K562 (cell line): Measurements from ENCODE around the gene C18orf63. TPM values are rescaled to one million over a fixed set of nuclear protein-coding genes. Genes with fewer than 3 reads are reported as not detected.

ENCODE experiments used
- ATAC-seq: fragments of 200-7000 bp; cut with Tn5 transposase; 3 replicates; pipeline ENCODE4 v1.9.1; 2020; ENCODE audit warnings: moderate library complexity
- BruUV-seq: library from RNA; stranded (reverse); fragments of 400-500 nt; replicated peaks from 2 replicates; lab custom pipeline; 2021; lab: Mats Ljungman, UMichigan
- CTCF ChIA-PET: fragments of 300-600 bp; formaldehyde crosslinking; extraction: SDS; loops from one replicate; lab custom pipeline; 2021; ENCODE audit warnings: low intra/inter-chr PET ratio; lab: Yijun Ruan, JAX
- POLR2A ChIA-PET: fragments of 300-600, 350-650 bp; sonication (Branson Sonifier 250); formaldehyde crosslinking; extraction: SDS; loops from one replicate; lab custom pipeline; 2021; ENCODE audit warnings: antibody characterized with exemption, inconsistent platforms; lab: Yijun Ruan, JAX
- DNase-seq, 4 experiments: peaks; one replicate each; pipeline versions ENCODE4 v3.0.0 to v3.0.0-alpha.2; 2011 to 2018; ENCODE audit warnings: low spot score in 3 of 4, mixed read lengths in 3 of 4; ENCODE audit errors: extremely low read depth in 1 of 4
- FAIRE-seq: peaks from 2 replicates; lab custom pipeline; 2011; peaks lifted over from hg19 to GRCh38; lab: Jason Lieb, UNC
- H2AFZ ChIP-seq: 2 replicates; pipeline ENCODE4 v1.6.0; 2011; ENCODE audit warnings: low read depth, low read length, control low read depth, inconsistent platforms
- H3K27ac ChIP-seq: fragments of 200-600 bp; 3 replicates; pipeline ENCODE4 v1.8.0; 2011; ENCODE audit warnings: low read depth, mild to moderate bottlenecking, control low read depth, inconsistent platforms, low read length, moderate library complexity, mixed read lengths; ENCODE audit errors: extremely low read depth
- H3K27me3 ChIP-seq, 2 experiments: fragments of 300-600 bp in 1 of 2; 2 replicates in 1 of 2; 3 replicates in 1 of 2; pipeline versions ENCODE4 v1.6.0 to v1.8.0; 2011; ENCODE audit warnings: inconsistent platforms in 2 of 2, low read length in 2 of 2, mild to moderate bottlenecking in 1 of 2, mixed read lengths in 1 of 2, moderate library complexity in 1 of 2; ENCODE audit not compliant: control insufficient read depth in 2 of 2, insufficient read depth in 2 of 2
- H3K36me3 ChIP-seq: fragments of 300-600 bp; 3 replicates; pipeline ENCODE4 v1.8.0; 2011; ENCODE audit warnings: mild to moderate bottlenecking, low read length, inconsistent platforms; ENCODE audit not compliant: control insufficient read depth, insufficient read depth
- H3K4me1 ChIP-seq, 2 experiments: fragments of 200-600 bp in 1 of 2; replicated peaks in 1 of 2; 2 replicates in 1 of 2; 3 replicates in 1 of 2; pipeline versions ENCODE4 v1.5.1 to v1.8.0; 2011; ENCODE audit warnings: inconsistent platforms in 2 of 2, low read length in 2 of 2, mild to moderate bottlenecking in 1 of 2, mixed read lengths in 1 of 2, moderate library complexity in 1 of 2; ENCODE audit not compliant: control insufficient read depth in 2 of 2, insufficient read depth in 2 of 2
- H3K4me2 ChIP-seq: 2 replicates; pipeline ENCODE4 v1.6.1; 2011; ENCODE audit warnings: low read length, control low read depth, inconsistent platforms, mixed read lengths; ENCODE audit not compliant: insufficient read depth
- H3K4me3 ChIP-seq: fragments of 200-600 bp; sonication (generic), shearing (Covaris generic); 2 replicates; pipeline ENCODE4 v1.5.1; 2016; ENCODE audit warnings: control low read depth, inconsistent platforms
- H3K79me2 ChIP-seq: fragments of 200-600 bp; 3 replicates; pipeline ENCODE4 v1.8.0; 2011; ENCODE audit warnings: low read length, inconsistent platforms; ENCODE audit not compliant: control insufficient read depth, insufficient read depth
- H3K9ac ChIP-seq, 2 experiments: 2 replicates each; pipeline versions ENCODE4 v1.6.0 to v1.6.1; 2011; ENCODE audit warnings: low read depth in 2 of 2, low read length in 2 of 2, control low read depth in 1 of 2, inconsistent platforms in 1 of 2, mild to moderate bottlenecking in 1 of 2, mixed read lengths in 1 of 2; ENCODE audit not compliant: insufficient read depth in 1 of 2
- H3K9me1 ChIP-seq: one replicate; pipeline ENCODE4 v1.6.0; 2011; ENCODE audit warnings: inconsistent platforms, mild to moderate bottlenecking, low read length, moderate library complexity; ENCODE audit not compliant: control insufficient read depth, insufficient read depth
- H3K9me3 ChIP-seq: replicated peaks from 2 replicates; pipeline ENCODE4 v1.5.1; 2011; ENCODE audit warnings: low read depth, low read length, inconsistent platforms; ENCODE audit not compliant: control insufficient read depth, insufficient read depth
- H4K20me1 ChIP-seq: replicated peaks from 2 replicates; pipeline ENCODE4 v1.6.1; 2011; ENCODE audit warnings: low read length, inconsistent platforms, mixed read lengths; ENCODE audit not compliant: control insufficient read depth, insufficient read depth
- ATF3 ChIP-seq, 2 experiments: fragments of 450-650 bp in 1 of 2; sonication (generic) in 1 of 2; formaldehyde crosslinking in 1 of 2; IDR thresholded peaks in 1 of 2; conservative IDR thresholded peaks in 1 of 2; 2 replicates each; pipeline versions ENCODE4 v1.6.1 to v1.8.1; 2016 to 2023; ENCODE audit warnings: mild to moderate bottlenecking in 2 of 2, moderate library complexity in 2 of 2, inconsistent platforms in 1 of 2, missing genetic modification reagents in 1 of 2
- CBX1 ChIP-seq: sonication (generic); IDR thresholded peaks from 2 replicates; pipeline ENCODE4 v1.6.1; 2016; ENCODE audit warnings: antibody characterized with exemption, low read depth, mild to moderate bottlenecking
- CHD1 ChIP-seq: fragments of 200-600 bp; sonication (generic); IDR thresholded peaks from one replicate; pipeline ENCODE4 v1.6.1; 2012; ENCODE audit warnings: mild to moderate bottlenecking, moderate library complexity, low read length, inconsistent platforms
- GABPB2 ChIP-seq: fragments of 250-450 bp; sonication (Bioruptor Pico); conservative IDR thresholded peaks from 2 replicates; pipeline ENCODE4 v1.5.1; 2021; ENCODE audit warnings: mild to moderate bottlenecking
- HOMEZ ChIP-seq: fragments of 250-450 bp; sonication (Bioruptor Pico); IDR thresholded peaks from 2 replicates; pipeline ENCODE4 v1.4.0; 2020; ENCODE audit warnings: mild to moderate bottlenecking, moderate library complexity
- KLF10 ChIP-seq: fragments of 250-450 bp; sonication (Bioruptor Pico); IDR thresholded peaks from 2 replicates; pipeline ENCODE4 v1.6.1; 2021; ENCODE audit warnings: matching md5 sums
- PHB ChIP-seq: fragments of 250-450 bp; sonication (Bioruptor Pico); IDR thresholded peaks from 2 replicates; pipeline ENCODE4 v1.5.0; 2021
- PPARD ChIP-seq: fragments of 250-450 bp; sonication (Bioruptor Pico); IDR thresholded peaks from 2 replicates; pipeline ENCODE4 v1.8.0; 2022; ENCODE audit warnings: inconsistent platforms, mild to moderate bottlenecking, moderate library complexity
- RBM34 ChIP-seq: fragments of 200-400 bp; formaldehyde crosslinking; IDR thresholded peaks from 2 replicates; pipeline ENCODE4 v1.6.1; 2018; ENCODE audit warnings: low read length, borderline replicate concordance; ENCODE audit not compliant: insufficient read depth
- RUNX1 ChIP-seq: sonication (generic); IDR thresholded peaks from 2 replicates; pipeline ENCODE4 v1.6.1; 2016; ENCODE audit warnings: antibody characterized with exemption, low read depth
- THAP12 ChIP-seq: fragments of 250-450 bp; sonication (Bioruptor Pico); IDR thresholded peaks from 2 replicates; pipeline ENCODE4 v1.9.0; 2021; ENCODE audit warnings: mild to moderate bottlenecking, inconsistent platforms
- TRIM24 ChIP-seq, 2 experiments: fragments of 450-650 bp; IDR thresholded peaks; 2 replicates each; pipeline ENCODE4 v1.6.1; 2016
- ZNF830 ChIP-seq: fragments of 250-450 bp; sonication (Bioruptor Pico); IDR thresholded peaks from 2 replicates; pipeline ENCODE4 v1.5.0; 2021; ENCODE audit warnings: mild to moderate bottlenecking
- WGBS: fragments of 100-300 bp; shearing (Covaris generic); methylation state at CpG from one replicate; pipeline ENCODE4 v1.1.6; 2016; ENCODE audit warnings: low coverage, mixed read lengths; ENCODE audit not compliant: insufficient coverage; ENCODE audit errors: missing lambda C conversion rate; 5-methylcytosine and 5-hydroxymethylcytosine counted together
- in situ Hi-C: fragments of 300-500 bp; cut with MboI; formaldehyde crosslinking; loops from 4 replicates; pipeline ENCODE4 v1.15.0; 2018; ENCODE audit warnings: inconsistent platforms, mixed read lengths
- intact Hi-C: fragments of 100-400 bp; cut with micrococcal nuclease; formaldehyde crosslinking; loops from 2 replicates; pipeline ENCODE4 v1.14.2; 2022
- polyA plus RNA-seq, 8 experiments: library from polyadenylated mRNA; depleted of rRNA in 4 of 8; stranded (reverse) in 5 of 8; unstranded in 3 of 8; fragments of >200 nt; fragmentation: Nextera tagmentation in 2 of 8; fragmentation: Illumina TruSeq in 1 of 8; extraction: Ambion mirVana in 2 of 8; extraction: Trizol in 1 of 8; gene quantifications; 2 replicates each; pipeline versions ENCODE4 v1.2.1 to v1.2.3, GENCODE V29; 2011 to 2014; ENCODE audit warnings: inconsistent platforms in 1 of 8, missing spikeins in 1 of 8
- total RNA-seq, 7 experiments: library from RNA; depleted of rRNA in 6 of 7; stranded (reverse); fragments of >200 nt in 6 of 7; fragmentation: Illumina TruSeq in 2 of 7; extraction: Trizol in 2 of 7; gene quantifications; 2 replicates each; pipeline versions ENCODE4 v1.2.1 to v1.2.3, GENCODE V29; 2011 to 2021; ENCODE audit warnings: low replicate concordance in 1 of 7

Gene C18orf63
- total and polyA plus RNA-seq, 9 of the 15 experiments (the other 6 are each of a cell fraction or from before 2014, with no cell fraction given), result not detected

GRCh38 chr18:74291771-74292540 lies 23.7 kb upstream of the C18orf63 start, which contains the start of gene CYB5A (continued):
- TF ChIP-seq CBX1, result no peak
- no peak for TF ChIP-seq PHB (CRISPR knock-in tag)
- no peak for TF ChIP-seq KLF10
- no peak for TF ChIP-seq ZNF830 (CRISPR knock-in tag)
- TF ChIP-seq ATF3 (IDR thresholded peaks at IDR 0.05), result no peak
- no peak for TF ChIP-seq ATF3 (CRISPR knock-in tag; conservative IDR thresholded peaks at IDR 0.05)
- no peak for TF ChIP-seq TRIM24 (IDR thresholded peaks at IDR 0.05)

- ATAC-seq (no peak), FAIRE-seq (no peak), DNase-seq (no peak)
- H3K4me1 ChIP-seq, result peaks cover 2 to 11% of the 10 kb centered on the region in 2 experiments; a peak in 3 of 5 replicates
- peak overlapping the region; percentile 25; the same call in 1 of the 2 replicates for H3K4me2 ChIP-seq
- POLR2A ChIA-PET, result no interaction called here
- CTCF ChIA-PET, result no interaction called here
- no peaks in the 10 kb centered on the region for H3K9me3 ChIP-seq
- H3K9me1 ChIP-seq, result no peaks in the 10 kb centered on the region
- no peak overlapping the region for H3K27ac ChIP-seq
- H3K36me3 ChIP-seq, result no peaks in the 10 kb centered on the region
- no TSS peak for BruUV-seq
- in situ Hi-C loops, result no loop called here
- no peak overlapping the region for H3K9ac ChIP-seq
- H3K27me3 ChIP-seq, result no peaks in the 10 kb centered on the region
- intact Hi-C loops, result no loop called here
- peak overlapping the region; percentile 87; the same call in 1 of the 2 replicates for H2AFZ ChIP-seq
- no peaks in the 10 kb centered on the region for H4K20me1 ChIP-seq
- TF ChIP-seq CHD1, result no peak
- no peak for TF ChIP-seq PPARD (CRISPR knock-in tag)
- TF ChIP-seq RBM34, result no peak
- no peak for TF ChIP-seq RUNX1
- no peak for TF ChIP-seq THAP12 (CRISPR knock-in tag)
- no peak for TF ChIP-seq HOMEZ (CRISPR knock-in tag)
- no peak for TF ChIP-seq GABPB2 (CRISPR knock-in tag)
- WGBS, result 37% methylated on average over 3 of the region's 4 CpGs
- peak overlapping the region; percentile 47; the same call in 1 of the 2 replicates for H3K4me3 ChIP-seq
- H3K79me2 ChIP-seq, result no peaks in the 10 kb centered on the region; the same call in 2 of the 3 replicates
Observed at GRCh38 chr18:74292541-74292858, 23.1 kb upstream of the C18orf63 start.
